Breast epithelium (tissue), 4 donors: ENCODE data around the gene TGFBR1. TPM values are rescaled to one million over a fixed set of nuclear protein-coding genes. Genes with fewer than 3 reads are reported as not detected.

Source experiments
- DNase-seq, 2 donors: peaks; one replicate each; pipeline ENCODE4 v3.0.0-alpha.2; 2019; ENCODE audit warnings: low spot score in 2 of 2
- H3K27ac ChIP-seq, 2 donors: fragments of 200-600 bp; sonication (generic) in 1 of 2; one replicate each; pipeline ENCODE4 v1.5.1; 2016 to 2019; ENCODE audit warnings: mild to moderate bottlenecking in 1 of 2
- H3K27me3 ChIP-seq, 2 donors: fragments of 200-600 bp; sonication (generic) in 1 of 2; one replicate each; pipeline versions ENCODE4 v1.5.1 to v1.6.0; 2017 to 2019; ENCODE audit warnings: control low read depth in 1 of 2, mild to moderate bottlenecking in 1 of 2
- H3K36me3 ChIP-seq: fragments of 200-600 bp; one replicate; pipeline ENCODE4 v1.5.1; 2019
- H3K4me1 ChIP-seq, 2 donors: fragments of 200-600 bp; sonication (generic); one replicate each; pipeline ENCODE4 v1.5.1; 2016 to 2019; ENCODE audit warnings: control low read depth in 1 of 2
- H3K4me3 ChIP-seq, 3 donors: fragments of 200-600 bp; sonication (generic); 1 replicate in 2 of 3; 2 replicates in 1 of 3; pipeline ENCODE4 v1.5.1; 2016 to 2019; ENCODE audit warnings: mild to moderate bottlenecking in 3 of 3, moderate library complexity in 2 of 3
- H3K9me3 ChIP-seq, 2 donors: fragments of 200-600 bp; sonication (generic) in 1 of 2; one replicate each; pipeline ENCODE4 v1.5.1; 2016 to 2019; ENCODE audit warnings: control low read depth in 1 of 2
- POLR2A ChIP-seq: fragments of 450-650 bp; IDR thresholded peaks from one replicate; pipeline ENCODE4 v1.6.1; 2016; ENCODE audit warnings: antibody characterized with exemption, mild to moderate bottlenecking, moderate library complexity
- POLR2AphosphoS5 ChIP-seq, 3 donors: sonication (generic); formaldehyde crosslinking; IDR thresholded peaks; one replicate each; pipeline ENCODE4 v1.6.1; 2017; ENCODE audit warnings: antibody characterized with exemption in 3 of 3
- intact Hi-C: fragments of 100-400 bp; cut with DNase I; formaldehyde crosslinking; loops from one replicate; pipeline ENCODE4 v1.15.1; 2023; ENCODE audit warnings: low total_unique reads
- total RNA-seq, 3 donors: library from RNA; depleted of rRNA; stranded (reverse); fragments of >200 nt; gene quantifications; one replicate each; pipeline ENCODE4 v1.1.0, GENCODE V29; 2016
- TF ChIP-seq, protein P1 (sequence below), 3 donors: fragments of 450-650 bp; IDR thresholded peaks; one replicate each; pipeline ENCODE4 v1.5.1; 2016 to 2017; ENCODE audit warnings: antibody characterized with exemption in 3 of 3, mild to moderate bottlenecking in 3 of 3, moderate library complexity in 3 of 3

Gene TGFBR1
- total RNA-seq, 3 donors from 2014 or later, result 33.1 to 35.4 (median 34.5) TPM

DNA sequence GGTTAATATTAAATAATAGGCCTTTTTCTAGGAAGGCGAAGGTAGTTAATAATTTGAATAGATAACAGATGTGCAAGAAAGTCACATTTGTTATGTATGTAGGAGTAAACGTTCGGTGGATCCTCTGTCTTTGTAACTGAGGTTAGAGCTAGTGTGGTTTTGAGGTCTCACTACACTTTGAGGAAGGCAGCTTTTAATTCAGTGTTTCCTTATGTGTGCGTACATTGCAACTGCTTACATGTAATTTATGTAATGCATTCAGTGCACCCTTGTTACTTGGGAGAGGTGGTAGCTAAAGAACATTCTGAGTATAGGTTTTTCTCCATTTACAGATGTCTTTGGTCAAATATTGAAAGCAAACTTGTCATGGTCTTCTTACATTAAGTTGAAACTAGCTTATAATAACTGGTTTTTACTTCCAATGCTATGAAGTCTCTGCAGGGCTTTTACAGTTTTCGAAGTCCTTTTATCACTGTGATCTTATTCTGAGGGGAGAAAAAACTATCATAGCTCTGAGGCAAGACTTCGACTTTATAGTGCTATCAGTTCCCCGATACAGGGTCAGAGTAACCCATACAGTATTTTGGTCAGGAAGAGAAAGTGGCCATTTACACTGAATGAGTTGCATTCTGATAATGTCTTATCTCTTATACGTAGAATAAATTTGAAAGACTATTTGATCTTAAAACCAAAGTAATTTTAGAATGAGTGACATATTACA, 45.7 kb downstream of the TGFBR1 start:
- no peak overlapping the region for H3K4me3 ChIP-seq
- H3K27ac ChIP-seq, result no peak overlapping the region
- no peak for DNase-seq
- H3K4me1 ChIP-seq, result no peaks in the 10 kb centered on the region
- H3K27me3 ChIP-seq, result no peaks in the 10 kb centered on the region
- no peaks in the 10 kb centered on the region for H3K9me3 ChIP-seq
- TF ChIP-seq, protein P1, sequence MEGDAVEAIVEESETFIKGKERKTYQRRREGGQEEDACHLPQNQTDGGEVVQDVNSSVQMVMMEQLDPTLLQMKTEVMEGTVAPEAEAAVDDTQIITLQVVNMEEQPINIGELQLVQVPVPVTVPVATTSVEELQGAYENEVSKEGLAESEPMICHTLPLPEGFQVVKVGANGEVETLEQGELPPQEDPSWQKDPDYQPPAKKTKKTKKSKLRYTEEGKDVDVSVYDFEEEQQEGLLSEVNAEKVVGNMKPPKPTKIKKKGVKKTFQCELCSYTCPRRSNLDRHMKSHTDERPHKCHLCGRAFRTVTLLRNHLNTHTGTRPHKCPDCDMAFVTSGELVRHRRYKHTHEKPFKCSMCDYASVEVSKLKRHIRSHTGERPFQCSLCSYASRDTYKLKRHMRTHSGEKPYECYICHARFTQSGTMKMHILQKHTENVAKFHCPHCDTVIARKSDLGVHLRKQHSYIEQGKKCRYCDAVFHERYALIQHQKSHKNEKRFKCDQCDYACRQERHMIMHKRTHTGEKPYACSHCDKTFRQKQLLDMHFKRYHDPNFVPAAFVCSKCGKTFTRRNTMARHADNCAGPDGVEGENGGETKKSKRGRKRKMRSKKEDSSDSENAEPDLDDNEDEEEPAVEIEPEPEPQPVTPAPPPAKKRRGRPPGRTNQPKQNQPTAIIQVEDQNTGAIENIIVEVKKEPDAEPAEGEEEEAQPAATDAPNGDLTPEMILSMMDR (IDR thresholded peaks at IDR 0.05), result no peak
- TF ChIP-seq POLR2A, result no peak
- no peak for TF ChIP-seq POLR2AphosphoS5 (IDR thresholded peaks at IDR 0.05)
- H3K36me3 ChIP-seq, result no peaks in the 10 kb centered on the region
- intact Hi-C loops, result no loop called here

DNA sequence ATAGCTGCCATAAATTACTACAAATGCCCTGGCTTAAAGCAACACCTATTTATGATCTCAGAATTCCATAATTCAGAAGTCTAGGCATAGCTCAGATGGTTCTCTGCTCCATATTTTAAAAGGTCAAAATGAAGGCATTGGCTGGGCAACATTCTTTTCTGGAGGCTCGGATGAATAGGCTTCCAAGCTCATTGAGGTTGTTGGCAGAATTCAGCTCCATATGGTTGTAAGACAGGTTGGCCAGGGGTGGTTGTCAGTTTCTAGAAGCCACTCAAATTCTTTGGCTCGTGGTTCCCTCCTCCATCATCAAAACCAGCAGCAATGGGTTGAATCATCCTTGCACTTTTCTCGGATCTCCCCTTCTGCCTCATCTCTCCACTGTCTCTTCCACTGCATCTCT, 49.4 kb downstream of the TGFBR1 start:
- intact Hi-C loops, result no loop called here
- H3K4me1 ChIP-seq, result no peaks in the 10 kb centered on the region
- TF ChIP-seq POLR2AphosphoS5 (IDR thresholded peaks at IDR 0.05), result no peak
- no peak for TF ChIP-seq POLR2A
- TF ChIP-seq, protein P1 (IDR thresholded peaks at IDR 0.05), result no peak
- H3K36me3 ChIP-seq, result no peaks in the 10 kb centered on the region
- DNase-seq, result no peak
- no peak overlapping the region for H3K27ac ChIP-seq
- H3K27me3 ChIP-seq, result no peaks in the 10 kb centered on the region
- H3K9me3 ChIP-seq, result no peaks in the 10 kb centered on the region
- H3K4me3 ChIP-seq, result no peak overlapping the region

DNA sequence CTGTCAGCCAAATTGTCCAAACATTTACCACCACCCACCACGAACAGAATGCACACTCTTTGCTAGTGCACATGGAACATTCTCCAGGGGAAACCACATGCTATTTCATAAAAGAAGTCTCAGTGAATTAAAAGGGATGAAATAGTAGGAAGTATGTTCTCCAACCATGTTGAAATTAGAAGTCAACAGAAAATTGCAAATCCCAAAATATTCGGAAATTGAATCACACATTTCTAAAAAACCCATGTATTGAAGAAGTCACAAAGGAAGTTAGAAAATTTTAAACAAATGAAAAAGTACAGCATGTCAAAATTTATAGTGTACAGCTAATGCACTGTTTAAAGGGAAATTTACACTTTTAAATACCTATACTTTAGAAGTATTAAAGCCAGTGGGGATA, 50.8 kb downstream of the TGFBR1 start:
- Histone ChIP-seq H3K4me3 (no peak overlapping the region), H3K4me1 (no peaks in the 10 kb centered on the region), H3K9me3 (no peaks in the 10 kb centered on the region), H3K36me3 (no peaks in the 10 kb centered on the region), H3K27me3 (no peaks in the 10 kb centered on the region), H3K27ac (no peak overlapping the region)
- intact Hi-C loops, result no loop called here
- TF ChIP-seq, protein P1 (IDR thresholded peaks at IDR 0.05), result no peak
- TF ChIP-seq POLR2A (no peak), POLR2AphosphoS5 (IDR thresholded peaks at IDR 0.05) (no peak)
- no peak for DNase-seq

DNA sequence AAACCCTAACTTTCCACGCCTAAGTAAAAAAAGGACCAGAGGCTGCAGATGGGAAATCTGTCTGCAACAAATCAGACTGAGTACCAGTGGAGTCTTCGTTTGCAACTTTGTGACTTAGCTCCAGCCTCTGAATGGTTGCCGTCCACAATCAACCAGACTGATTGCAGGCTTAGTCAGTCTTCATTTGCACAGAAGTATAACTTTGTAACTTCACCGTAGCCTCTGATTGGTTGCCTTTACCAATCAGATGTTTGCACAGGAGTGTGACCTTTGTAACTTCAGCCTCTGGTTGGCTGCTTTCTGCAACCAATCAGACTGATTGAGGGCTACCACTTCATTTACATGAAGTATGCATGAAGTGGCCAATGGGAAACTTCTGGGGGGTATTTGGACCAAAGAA, 53.7 kb downstream of the TGFBR1 start:
- no peak overlapping the region for H3K4me3 ChIP-seq
- no peaks in the 10 kb centered on the region for H3K9me3 ChIP-seq
- intact Hi-C loops, result no loop called here
- H3K27me3 ChIP-seq, result no peaks in the 10 kb centered on the region
- no peaks in the 10 kb centered on the region for H3K4me1 ChIP-seq
- TF ChIP-seq POLR2A (no peak), POLR2AphosphoS5 (IDR thresholded peaks at IDR 0.05) (no peak)
- TF ChIP-seq, protein P1 (IDR thresholded peaks at IDR 0.05), result no peak
- H3K36me3 ChIP-seq, result no peaks in the 10 kb centered on the region
- H3K27ac ChIP-seq, result no peak overlapping the region
- DNase-seq, result no peak

DNA sequence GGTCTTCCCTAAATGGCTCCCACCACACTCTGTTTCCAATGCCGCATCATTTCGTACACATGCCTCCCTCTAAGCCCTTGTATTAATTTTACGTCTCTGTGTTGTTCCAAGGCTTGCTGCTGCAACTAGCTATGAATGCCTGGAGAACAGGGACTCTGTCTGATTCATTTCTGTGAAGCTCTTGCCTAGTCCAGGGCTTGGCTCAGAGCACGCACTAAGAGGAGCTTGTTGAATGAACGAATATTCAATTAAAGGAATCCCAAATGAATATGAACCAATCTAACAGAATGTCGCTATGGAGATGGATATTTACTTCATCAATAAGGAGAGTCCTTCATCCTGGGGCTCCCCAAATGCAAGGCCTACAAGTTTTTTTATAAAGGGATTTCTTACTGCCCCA, 55.3 kb downstream of the TGFBR1 start:
- intact Hi-C loops, result no loop called here

More for the DNA sequence above, 55.3 kb downstream of the TGFBR1 start:
- TF ChIP-seq POLR2AphosphoS5 (IDR thresholded peaks at IDR 0.05) (no peak), POLR2A (no peak)
- TF ChIP-seq, protein P1 (IDR thresholded peaks at IDR 0.05), result no peak
- no peak for DNase-seq
- Histone ChIP-seq H3K36me3 (no peaks in the 10 kb centered on the region), H3K4me3 (no peak overlapping the region), H3K9me3 (no peaks in the 10 kb centered on the region), H3K27ac (no peak overlapping the region), H3K4me1 (no peaks in the 10 kb centered on the region), H3K27me3 (no peaks in the 10 kb centered on the region)
